Stimulated activated CD4-positive, alpha-beta T cell treated with anti-CD3 and anti-CD28 coated beads, TNF-alpha, amount 100 ng/mL, for 48 hours (primary cell): ENCODE results near the gene PTPRJ.

ENCODE experiments used
- DNase-seq, 3 donors: peaks; one replicate each; pipeline ENCODE4 v3.0.0-alpha.2; 2020; ENCODE audit warnings: low read depth in 3 of 3

The PTPRJ gene

GRCh38 chr11:48093795-48094642, 113.7 kb downstream of the PTPRJ start:
- DNase-seq = no peak

- no peak for DNase-seq
Measured at GRCh38 chr11:48094643-48095339, 114.4 kb downstream of the PTPRJ start.

DNA sequence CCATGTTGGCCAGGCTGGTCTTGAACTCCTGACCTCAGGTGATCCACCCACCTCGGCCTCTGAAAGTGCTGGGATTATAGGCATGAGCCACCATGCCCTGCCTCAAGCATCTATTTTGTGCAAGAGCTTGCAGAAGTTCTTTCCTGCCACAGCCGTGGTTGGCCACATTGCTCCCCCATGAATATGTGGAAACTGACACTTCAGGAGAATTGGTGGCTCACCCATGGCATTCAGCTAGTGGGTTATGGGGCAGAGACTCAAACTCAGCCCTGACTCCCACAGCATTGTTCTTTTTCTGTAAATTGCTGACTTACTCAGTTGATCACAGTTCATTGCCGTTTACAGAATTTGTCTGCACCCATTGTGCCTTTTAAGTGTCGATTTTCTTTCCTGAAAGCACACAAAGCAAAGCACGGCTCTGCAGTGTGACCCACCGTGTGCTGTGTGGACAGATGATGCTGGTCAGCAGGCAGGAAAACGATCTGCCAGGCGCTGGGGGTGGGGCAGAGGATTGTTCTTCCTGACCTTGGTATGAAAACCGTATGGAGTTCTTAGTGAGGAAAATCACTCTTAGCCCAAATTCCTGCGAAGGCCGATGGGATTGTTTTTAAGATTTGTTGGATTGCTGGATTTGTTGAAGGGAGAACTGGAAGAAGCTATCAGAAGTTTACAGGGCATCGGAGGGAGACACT, 115.6 kb downstream of the PTPRJ start:
- DNase-seq = no peak

DNA sequence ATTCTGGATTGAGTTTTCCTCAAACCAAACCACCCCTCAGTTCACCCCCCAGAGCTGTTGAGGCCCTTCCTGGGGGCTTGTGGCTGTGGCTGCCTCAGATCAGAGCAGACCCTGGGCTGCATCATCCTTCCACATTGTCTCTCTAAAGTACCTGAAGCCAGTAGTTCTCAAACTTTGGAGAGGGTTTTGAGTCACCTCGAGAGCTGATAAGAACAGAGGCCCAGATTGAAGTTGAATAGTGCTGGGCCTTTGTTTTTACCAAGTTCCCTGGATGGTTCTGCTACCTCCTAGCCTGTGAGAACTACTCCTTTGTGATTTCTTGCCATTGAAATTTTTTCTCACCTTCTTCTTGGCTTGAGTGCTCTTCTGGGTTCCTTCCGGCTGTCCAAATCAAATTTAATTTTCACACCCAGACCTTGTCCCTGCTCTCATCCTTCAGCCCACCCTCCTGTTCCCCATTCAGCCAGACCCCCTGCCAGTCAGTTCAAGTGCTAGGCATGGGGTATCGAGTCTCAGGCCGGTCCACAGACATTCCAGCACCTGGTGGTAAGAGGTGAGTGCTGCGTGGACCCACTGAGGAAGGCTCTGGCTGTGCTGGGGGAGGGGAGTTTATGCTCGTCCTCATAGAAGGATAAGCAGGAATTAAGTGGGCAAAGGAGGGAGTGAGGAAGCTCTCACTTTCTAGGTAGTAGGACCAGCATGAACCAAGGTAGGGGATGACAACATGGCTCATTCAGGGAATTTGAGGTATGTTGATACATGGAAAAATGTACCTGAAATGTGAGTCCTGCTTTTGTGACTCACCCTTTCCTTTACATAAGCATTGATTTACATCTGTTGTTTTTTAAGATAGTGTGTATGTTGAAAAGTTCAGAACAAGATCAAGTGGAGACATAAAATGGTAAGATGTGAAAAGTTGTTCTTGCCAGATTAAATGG, 116.5 kb downstream of the PTPRJ start:
- no peak for DNase-seq

DNA sequence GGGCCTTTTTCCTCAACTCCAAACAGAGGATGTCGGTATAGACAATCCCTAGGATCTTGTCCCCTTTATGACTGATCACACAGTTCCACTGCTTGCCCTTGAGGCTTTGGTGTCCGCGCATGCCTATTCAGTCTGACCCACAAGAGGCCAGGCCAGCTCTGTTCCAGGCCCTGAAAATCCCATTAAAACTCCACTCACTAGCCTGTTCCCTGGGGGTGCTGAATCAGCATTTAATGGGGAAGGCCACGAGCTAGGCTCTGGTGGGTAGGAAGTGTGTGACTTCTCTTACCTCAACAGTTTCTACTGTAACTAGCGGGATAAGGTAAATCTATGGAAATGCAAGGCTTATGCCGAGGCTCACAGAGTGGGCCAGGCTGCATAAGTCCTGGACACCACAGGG, 117.7 kb downstream of the PTPRJ start:
- no peak for DNase-seq

- no peak for DNase-seq
Measured at GRCh38 chr11:48099916-48100446, 119.6 kb downstream of the PTPRJ start.

GRCh38 chr11:48101044-48101733, 120.8 kb downstream of the PTPRJ start:
- no peak for DNase-seq

- no peak for DNase-seq
Measured at GRCh38 chr11:48101958-48102357, 121.6 kb downstream of the PTPRJ start.

- no peak for DNase-seq
Measured at GRCh38 chr11:48103621-48104567, 123.5 kb downstream of the PTPRJ start.

DNA sequence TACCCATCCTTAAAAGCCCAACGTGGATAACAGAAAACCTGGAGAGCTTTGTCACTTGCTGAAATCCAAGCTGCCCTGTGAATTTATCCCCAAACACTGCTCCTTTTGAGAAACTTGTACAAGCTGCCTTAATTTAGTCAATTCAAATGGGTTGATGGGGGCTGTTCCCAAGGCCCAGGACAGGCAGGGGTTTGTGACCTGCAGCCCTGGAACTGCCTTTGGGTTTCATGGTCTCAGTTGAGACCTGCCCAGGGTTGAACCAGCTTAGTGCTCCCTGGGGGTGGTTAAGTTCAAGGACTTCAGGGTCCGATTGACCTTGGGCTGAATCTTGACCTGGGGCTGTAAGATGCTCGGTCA, 124.2 kb downstream of the PTPRJ start:
- DNase-seq = no peak

DNA sequence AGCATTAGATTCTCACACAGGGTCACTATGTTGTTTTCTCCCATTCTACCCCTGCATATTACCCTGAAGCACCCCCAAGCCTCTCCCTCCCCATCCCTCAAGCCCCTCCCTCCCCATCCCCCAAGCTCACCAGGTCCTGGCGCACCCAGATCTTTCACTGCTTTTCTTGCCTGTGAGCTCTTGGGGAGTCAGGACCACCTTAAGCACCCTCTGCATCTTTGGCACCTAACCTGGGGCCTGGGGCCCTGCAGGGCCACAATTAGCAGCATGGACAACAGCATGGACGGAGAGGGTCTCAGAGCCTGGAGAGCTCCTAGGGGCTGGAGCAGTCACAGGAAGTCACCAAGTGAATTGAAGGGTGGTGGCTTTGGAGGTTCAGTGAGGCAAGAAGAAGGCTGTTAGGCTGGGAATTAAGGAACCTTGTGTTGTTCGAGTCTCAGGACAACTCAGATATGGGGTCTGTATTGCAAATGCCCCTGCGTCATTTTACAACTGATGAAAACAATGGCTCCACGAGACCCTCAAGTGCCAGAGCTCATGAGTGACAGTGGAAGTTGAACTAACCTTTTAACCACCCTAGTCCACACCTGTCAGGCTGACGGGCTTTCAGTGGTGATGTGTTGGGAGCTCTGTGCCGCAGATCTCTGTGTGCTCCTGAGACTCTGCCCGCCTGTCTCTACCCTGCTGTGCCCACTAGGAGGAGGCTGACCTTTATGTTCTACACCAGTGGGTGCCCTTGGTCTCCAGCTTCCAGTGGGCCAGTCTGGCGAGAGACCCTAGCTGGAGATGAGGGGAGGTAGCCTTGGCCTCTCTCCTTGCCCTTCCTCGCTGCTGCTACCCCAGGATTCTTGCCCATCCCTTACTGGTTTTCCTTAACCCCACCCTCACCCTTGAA, 125.0 kb downstream of the PTPRJ start:
- DNase-seq = no peak

DNA sequence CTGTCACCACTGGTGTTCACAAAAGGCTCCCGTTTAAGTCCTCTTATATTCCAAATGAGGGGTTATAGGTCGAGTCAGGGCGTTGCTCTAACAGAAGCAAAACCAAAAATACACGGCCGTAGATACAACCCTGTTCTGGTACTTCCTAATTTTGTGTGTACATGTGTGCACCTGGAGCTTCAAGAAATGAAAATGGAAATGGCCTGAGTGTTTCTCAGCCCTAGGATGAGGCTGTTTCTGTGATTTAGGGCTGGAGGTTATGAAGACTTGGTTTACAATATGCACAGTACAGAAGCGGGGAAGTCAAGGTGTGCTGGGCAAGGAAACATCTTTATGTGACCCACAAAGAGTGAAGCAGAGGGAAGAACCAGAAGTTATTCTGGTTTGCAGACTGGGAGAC, 125.8 kb downstream of the PTPRJ start:
- no peak for DNase-seq

GRCh38 chr11:48107188-48107704, 126.9 kb downstream of the PTPRJ start:
- peak in 2 of 3 donors; percentile 35 to 41 for DNase-seq

DNA sequence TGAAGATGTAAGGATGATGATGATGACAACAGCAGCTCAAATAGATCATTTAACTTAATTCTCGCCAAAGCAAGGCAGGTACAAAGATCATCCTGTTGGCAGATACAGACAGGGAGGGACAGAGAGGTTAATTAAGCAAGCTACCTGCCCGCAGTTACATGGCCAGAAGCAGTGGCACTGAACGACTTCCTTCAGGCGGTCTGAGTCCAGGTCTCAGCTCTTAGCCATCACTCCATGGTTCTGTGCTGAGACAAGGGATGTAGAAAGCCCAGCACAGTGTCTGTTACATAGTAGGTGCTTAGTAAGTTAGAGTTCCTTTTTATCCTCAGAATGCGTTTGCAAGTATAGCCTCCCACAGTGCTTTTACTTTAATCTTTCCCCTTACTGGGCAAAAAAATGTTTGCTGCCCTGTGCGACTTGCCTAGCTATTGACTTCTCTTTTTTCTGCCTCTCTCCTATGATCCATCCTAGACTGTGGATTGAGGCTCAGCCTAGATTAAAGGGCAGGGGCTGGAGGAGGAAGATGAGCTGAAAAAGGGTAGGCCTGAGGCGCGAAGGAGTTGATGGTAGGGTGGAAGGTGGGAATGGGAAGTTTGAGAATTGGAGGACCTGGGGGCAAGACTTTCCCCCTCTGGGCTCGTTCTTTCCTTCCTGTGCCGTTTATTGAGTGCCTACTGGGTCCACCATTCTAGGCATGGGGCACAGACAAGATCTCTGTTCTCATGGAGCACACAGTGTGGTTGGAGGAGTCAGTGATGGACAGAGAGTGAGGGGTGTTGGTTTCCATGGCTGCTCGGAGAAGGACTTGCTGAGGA, 128.1 kb downstream of the PTPRJ start:
- no peak for DNase-seq

DNA sequence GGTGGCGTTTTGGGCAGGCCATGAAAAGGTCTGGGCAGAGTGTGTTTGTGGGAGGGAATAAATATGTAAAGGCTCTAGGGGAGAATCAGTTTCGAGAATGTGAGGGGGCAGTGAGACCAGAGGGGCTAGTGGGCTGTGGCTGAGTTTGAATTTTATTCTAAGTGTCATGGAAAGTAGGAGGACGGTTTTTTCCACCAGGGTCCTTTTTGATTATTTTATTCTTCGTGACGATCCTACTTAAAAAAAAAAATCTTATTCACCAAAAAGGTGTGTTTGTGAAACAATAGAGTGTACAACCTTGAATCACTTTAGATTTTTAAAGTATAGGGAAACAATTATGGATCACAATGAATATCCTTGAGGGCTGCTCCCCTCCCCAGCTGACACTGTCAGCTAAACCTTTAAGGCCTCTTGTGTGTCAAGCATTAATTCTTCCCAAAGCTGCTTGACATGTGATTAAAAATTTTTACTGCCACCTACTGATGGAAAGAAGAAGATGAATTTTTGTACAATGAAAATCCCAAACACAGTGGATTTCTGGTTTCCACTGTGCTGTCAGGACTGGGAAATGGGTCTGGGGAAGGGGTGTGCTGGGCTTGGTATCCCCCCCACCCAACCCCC, 128.8 kb downstream of the PTPRJ start:
- DNase-seq = no peak

DNA sequence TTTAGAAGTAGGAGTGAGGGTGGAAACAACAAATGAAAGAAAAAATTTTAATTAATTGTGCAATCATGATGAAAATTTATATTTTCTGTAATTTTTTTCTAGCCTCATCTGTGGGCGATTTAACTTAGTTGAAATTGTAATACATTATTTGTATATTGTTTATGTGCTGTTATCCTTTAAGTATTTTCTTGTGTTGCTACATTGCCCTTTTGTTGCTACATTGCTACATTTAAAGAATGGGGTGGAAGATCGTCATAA, 130.1 kb downstream of the PTPRJ start:
- DNase-seq = no peak

DNA sequence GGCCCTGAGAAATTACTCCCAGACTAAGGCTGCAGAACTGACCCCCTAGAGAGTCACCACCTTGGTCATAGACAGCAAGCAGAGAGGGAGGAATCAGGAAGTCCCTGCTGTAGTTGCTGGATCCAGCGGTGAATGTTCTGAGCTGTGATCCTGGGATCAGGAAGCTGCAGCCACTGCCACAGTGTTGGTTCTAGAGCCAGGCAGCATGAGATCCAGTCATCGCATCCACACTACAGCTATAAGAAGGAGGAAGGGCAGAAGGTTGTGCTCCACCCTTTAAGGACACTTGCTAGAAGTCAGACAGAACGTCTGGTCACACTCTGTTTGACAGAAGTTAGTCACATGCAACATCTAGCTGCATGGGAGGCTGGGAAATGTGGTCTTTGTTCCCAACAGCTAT, 131.5 kb downstream of the PTPRJ start:
- no peak for DNase-seq
